IgD-negative memory B cell (primary cell): ENCODE results near the gene DENND6A. TPM values are rescaled to one million over a fixed set of nuclear protein-coding genes. Genes with fewer than 3 reads are reported as not detected.

Experiments used
- H3K27ac Mint-ChIP-seq, 3 donors: one replicate each; pipeline ENCODE4 v1.8.0; 2020 to 2022; ENCODE audit warnings: mild to moderate bottlenecking in 3 of 3, mixed read lengths in 3 of 3, moderate library complexity in 1 of 3
- H3K27me3 Mint-ChIP-seq: one replicate; pipeline ENCODE4 v1.8.0; 2021; ENCODE audit warnings: mixed read lengths
- H3K36me3 Mint-ChIP-seq: one replicate; pipeline ENCODE4 v1.8.0; 2020; ENCODE audit warnings: mild to moderate bottlenecking, mixed read lengths
- H3K4me1 Mint-ChIP-seq, 3 donors: one replicate each; pipeline ENCODE4 v1.8.0; 2020 to 2022; ENCODE audit warnings: mixed read lengths in 3 of 3, mild to moderate bottlenecking in 1 of 3
- H3K4me3 Mint-ChIP-seq, 4 donors: one replicate each; pipeline ENCODE4 v1.8.0; 2020 to 2022; ENCODE audit warnings: mild to moderate bottlenecking in 4 of 4, mixed read lengths in 4 of 4, moderate library complexity in 3 of 4
- H3K9me3 Mint-ChIP-seq, 3 donors: one replicate each; pipeline ENCODE4 v1.8.0; 2020 to 2021; ENCODE audit warnings: mixed read lengths in 3 of 3, mild to moderate bottlenecking in 1 of 3
- polyA plus RNA-seq: library from polyadenylated mRNA; unstranded; fragments of 300-500 nt; fragmentation: Illumina TruSeq; gene quantifications from one replicate; pipeline ENCODE4 v1.2.3, GENCODE V29; 2021

Gene DENND6A
- polyA plus RNA-seq, 1 donor from 2014 or later, result 25.5 TPM

DNA sequence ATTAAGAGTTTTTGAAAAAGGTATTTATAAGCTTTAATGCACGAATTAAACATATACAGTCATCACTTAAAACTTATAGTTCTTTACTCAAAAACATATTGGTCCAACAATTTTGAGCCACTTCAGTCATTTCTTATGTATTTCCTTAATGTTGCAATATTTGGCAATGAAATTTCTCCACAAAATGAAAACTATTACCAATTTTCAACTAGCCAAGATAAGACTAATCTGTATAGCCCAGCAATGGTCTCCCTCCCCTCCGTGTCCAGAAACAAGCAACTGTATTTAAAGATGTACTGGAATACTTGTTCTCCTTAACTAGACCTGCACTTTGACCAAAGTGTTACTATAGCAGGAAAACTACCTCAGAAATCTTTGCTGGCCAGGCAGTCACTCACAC lies 105.0 kb downstream of the DENND6A start:
- Mint-ChIP-seq H3K4me1 (peaks cover 25 to 33% (median 30%) of the 10 kb centered on the region in 3 donors), H3K9me3 (no peaks in the 10 kb centered on the region), H3K27me3 (no peaks in the 10 kb centered on the region), H3K4me3 (no peak overlapping the region), H3K27ac (no peak overlapping the region), H3K36me3 (no peaks in the 10 kb centered on the region)

DNA sequence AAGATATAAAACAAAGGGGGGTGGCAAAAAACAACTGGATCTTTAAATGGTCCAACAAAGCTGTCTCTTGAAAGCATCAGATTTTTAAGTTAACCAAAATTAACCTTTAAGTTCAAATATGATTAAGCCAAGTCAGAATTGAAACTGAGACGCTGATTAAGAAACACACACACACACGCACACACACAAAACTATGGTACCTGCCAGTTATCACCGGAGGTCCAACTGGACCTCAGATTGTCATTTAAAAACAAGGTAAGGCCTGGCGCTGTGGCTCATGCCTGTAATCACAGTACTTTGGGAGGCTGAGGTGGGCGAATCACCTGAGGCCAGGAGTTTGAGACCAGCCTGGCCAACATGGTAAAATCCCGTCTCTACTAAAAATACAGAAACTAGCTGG lies 106.1 kb downstream of the DENND6A start:
- peak overlapping the region in 1 of 3 donors; percentile 86 for H3K27ac Mint-ChIP-seq
- H3K27me3 Mint-ChIP-seq, result no peaks in the 10 kb centered on the region
- H3K36me3 Mint-ChIP-seq, result no peaks in the 10 kb centered on the region
- no peaks in the 10 kb centered on the region for H3K9me3 Mint-ChIP-seq
- H3K4me3 Mint-ChIP-seq, result peak overlapping the region in 1 of 4 donors; percentile 63
- peaks cover 22 to 29% (median 28%) of the 10 kb centered on the region in 3 donors for H3K4me1 Mint-ChIP-seq

DNA sequence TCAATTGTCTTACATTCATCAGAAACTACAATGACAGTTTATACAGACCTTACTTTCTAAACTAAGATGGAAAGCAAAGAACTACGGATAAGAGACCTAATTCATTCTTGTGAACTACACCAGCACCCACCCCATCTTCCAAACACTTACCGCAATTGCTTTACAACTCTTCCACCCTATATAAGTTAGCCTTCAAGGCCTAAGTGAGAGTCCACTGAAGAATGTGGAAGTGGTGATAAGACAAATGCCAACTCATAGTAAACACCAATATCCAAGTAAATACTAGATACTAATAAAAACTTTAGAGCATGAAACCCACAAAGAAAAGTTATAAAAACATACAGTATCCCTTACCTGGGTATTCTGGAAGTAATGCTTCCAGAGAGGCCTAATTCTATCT lies 109.3 kb downstream of the DENND6A start:
- Mint-ChIP-seq H3K27ac (no peak overlapping the region), H3K9me3 (no peaks in the 10 kb centered on the region), H3K27me3 (no peaks in the 10 kb centered on the region), H3K4me3 (no peak overlapping the region), H3K36me3 (no peaks in the 10 kb centered on the region), H3K4me1 (peaks cover 20 to 26% (median 24%) of the 10 kb centered on the region in 3 donors)

DNA sequence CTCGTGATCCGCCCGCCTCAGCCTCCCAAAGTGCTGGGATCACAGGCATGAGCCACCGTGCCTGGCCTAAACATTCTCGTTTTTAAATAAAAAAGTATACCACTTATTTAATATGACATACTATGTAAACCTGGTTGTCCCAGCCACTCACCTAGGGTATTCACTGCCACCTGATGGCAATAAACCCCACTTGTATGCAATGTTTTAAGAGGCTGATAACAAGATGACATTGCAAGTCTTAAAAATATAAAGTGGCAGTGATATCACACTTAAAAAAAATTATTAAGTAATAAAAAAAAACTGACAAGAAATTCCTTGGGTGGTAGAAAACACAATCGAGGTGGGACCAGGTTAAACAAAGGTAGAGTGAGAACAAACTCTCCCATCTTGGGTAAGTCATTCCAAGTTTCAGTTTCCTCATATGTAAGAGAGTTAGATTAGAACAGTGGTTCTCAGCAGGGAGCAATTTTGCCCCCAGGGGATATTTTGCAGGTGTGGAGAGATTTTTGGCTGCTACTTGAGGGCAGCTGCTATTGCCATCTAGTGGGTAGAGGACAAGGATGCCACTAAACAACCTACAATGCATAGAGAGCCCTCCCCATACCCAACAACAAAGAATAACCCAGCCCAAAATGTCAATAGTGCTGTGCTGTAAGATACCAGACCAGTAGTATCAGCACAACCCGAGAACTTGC lies 110.3 kb downstream of the DENND6A start:
- H3K4me1 Mint-ChIP-seq, result peaks cover 16 to 21% (median 20%) of the 10 kb centered on the region in 3 donors
- H3K9me3 Mint-ChIP-seq, result no peaks in the 10 kb centered on the region
- H3K27ac Mint-ChIP-seq, result peak overlapping the region; percentile 2 to 59 (median 7)
- no peaks in the 10 kb centered on the region for H3K27me3 Mint-ChIP-seq
- H3K4me3 Mint-ChIP-seq, result no peak overlapping the region
- H3K36me3 Mint-ChIP-seq, result peaks cover 4% of the 10 kb centered on the region

DNA sequence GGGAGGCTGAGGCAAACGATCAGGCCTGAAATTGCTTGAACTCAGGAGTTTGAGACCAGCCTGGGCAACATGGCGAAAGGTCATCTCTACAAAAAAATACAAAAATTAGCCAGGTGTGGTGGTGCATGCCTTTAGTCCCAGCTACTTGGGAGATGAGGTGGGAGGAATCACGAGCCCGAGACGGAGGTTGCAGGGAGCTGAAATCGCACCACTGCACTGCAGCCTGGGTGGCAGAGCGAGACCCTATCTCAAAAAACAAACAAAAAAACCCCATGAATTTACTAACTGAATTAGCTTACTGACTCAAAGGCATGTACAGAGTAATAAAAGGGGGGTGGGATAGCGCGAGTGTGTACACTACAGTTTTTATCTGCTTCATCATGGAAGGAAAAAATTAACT lies 115.1 kb downstream of the DENND6A start:
- Mint-ChIP-seq H3K4me3 (no peak overlapping the region), H3K27ac (peak overlapping the region in 1 of 3 donors; percentile 23), H3K4me1 (peaks cover 3 to 10% (median 7%) of the 10 kb centered on the region in 3 donors), H3K27me3 (no peaks in the 10 kb centered on the region), H3K9me3 (no peaks in the 10 kb centered on the region), H3K36me3 (peaks cover 11% of the 10 kb centered on the region)

DNA sequence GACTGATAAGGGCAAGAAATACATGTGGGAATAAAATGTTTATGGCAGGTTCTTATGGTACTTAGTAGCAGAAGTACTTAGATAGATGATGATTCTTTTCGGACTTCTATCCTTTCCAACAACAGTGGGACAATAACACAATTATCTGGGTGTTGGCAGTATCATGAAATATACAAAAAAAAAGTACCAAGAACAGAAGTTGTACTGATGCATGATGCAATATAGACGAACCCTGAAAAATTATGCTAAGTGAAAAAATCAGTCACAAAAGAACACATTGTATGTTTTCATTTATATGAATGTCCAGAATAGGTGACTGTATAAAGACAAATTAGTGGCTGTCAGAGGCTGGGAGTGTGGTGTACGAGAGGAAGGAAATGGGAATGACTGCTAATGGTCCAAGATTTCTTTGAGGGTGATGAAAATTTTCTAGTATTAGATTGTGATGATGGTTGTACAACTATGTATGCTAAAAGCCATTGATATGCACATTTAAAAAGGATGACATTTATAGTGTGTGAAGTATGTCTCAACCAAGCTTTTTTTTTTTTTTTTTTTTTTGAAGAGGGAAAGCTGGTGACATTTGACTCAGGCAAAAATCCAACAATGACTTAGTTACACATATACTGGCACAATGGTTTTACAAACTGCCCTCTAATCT lies 116.8 kb downstream of the DENND6A start:
- H3K36me3 Mint-ChIP-seq, result peaks cover 13% of the 10 kb centered on the region
- peak overlapping the region in 2 of 3 donors; percentile 5 to 63 for H3K27ac Mint-ChIP-seq
- peaks cover 5 to 8% (median 5%) of the 10 kb centered on the region in 3 donors for H3K4me1 Mint-ChIP-seq
- no peaks in the 10 kb centered on the region for H3K27me3 Mint-ChIP-seq
- no peaks in the 10 kb centered on the region for H3K9me3 Mint-ChIP-seq
- H3K4me3 Mint-ChIP-seq, result no peak overlapping the region

Other genes with a start within 250 kb of the DENND6A start
- gene DNAH12, start 148.7 kb downstream of the DENND6A start, polyA plus RNA-seq, result not detected
- 14.7 TPM for gene PDE12, start 136.8 kb downstream of the DENND6A start, polyA plus RNA-seq
- 114 TPM for gene ARF4, start 95.7 kb downstream of the DENND6A start, polyA plus RNA-seq
- 17.6 TPM for gene SLMAP, start 63.2 kb upstream of the DENND6A start, polyA plus RNA-seq